Measurements from ENCODE around the gene PADI1. TPM values are rescaled to one million over a fixed set of nuclear protein-coding genes. Genes with fewer than 3 reads are reported as not detected.

Gene PADI1
- total and polyA plus RNA-seq, 12 donors = 0.06 to 0.10 (median 0.08) TPM; not detected in 9

DNA sequence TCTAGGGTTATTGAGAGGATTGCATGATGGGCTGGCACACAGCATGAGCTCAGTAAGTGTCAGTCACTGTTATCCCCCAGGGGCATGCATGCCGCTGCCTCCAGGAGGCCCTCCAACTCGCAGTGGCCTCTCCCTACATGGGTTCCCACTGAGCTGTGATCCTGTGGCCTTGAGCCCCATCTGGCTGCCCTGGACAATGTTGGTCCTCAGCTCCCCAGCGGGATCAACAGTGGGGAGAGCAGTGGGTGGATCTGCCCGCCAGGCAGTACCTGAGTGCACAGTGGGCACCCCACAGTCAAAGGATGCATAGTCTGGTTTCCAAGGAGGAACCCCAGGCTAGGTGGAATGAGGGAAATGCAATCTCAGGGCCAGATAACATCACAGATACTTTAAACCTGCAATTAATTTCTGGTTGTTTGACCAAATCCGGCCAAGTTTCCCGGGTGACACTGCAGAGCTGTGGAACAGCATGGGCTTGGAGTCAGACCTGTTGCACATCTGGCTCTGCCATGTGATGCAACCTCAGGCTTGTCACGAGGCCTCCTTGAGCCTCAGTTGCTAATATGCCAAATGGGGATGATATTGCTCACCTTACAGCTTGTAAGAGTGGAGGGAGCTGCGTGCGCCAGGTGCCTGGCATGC lies 53.3 kb downstream of the PADI1 start:
- H3K4me3 ChIP-seq = no peak overlapping the region
- intact Hi-C loops (cut with DNase I) = no loop called here
- no peaks in the 10 kb centered on the region for H3K9me3 ChIP-seq (replicated peaks in 1 of 3)
- no peak for DNase-seq
- H3K4me1 ChIP-seq (replicated peaks in 1 of 2) = no peaks in the 10 kb centered on the region
- H3K27me3 ChIP-seq = peaks cover 7% of the 10 kb centered on the region
- TF ChIP-seq, protein P1, sequence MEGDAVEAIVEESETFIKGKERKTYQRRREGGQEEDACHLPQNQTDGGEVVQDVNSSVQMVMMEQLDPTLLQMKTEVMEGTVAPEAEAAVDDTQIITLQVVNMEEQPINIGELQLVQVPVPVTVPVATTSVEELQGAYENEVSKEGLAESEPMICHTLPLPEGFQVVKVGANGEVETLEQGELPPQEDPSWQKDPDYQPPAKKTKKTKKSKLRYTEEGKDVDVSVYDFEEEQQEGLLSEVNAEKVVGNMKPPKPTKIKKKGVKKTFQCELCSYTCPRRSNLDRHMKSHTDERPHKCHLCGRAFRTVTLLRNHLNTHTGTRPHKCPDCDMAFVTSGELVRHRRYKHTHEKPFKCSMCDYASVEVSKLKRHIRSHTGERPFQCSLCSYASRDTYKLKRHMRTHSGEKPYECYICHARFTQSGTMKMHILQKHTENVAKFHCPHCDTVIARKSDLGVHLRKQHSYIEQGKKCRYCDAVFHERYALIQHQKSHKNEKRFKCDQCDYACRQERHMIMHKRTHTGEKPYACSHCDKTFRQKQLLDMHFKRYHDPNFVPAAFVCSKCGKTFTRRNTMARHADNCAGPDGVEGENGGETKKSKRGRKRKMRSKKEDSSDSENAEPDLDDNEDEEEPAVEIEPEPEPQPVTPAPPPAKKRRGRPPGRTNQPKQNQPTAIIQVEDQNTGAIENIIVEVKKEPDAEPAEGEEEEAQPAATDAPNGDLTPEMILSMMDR (IDR thresholded peaks at IDR 0.05) = no peak
- TF ChIP-seq POLR2A (IDR thresholded peaks at IDR 0.05) = no peak
- no peak overlapping the region for H3K27ac ChIP-seq
- H3K36me3 ChIP-seq (replicated peaks in 1 of 2) = no peaks in the 10 kb centered on the region
- 65 to 80% (median 74%) methylated on average over 5 to 9 of the region's 9 CpGs for WGBS, 4 donors

DNA sequence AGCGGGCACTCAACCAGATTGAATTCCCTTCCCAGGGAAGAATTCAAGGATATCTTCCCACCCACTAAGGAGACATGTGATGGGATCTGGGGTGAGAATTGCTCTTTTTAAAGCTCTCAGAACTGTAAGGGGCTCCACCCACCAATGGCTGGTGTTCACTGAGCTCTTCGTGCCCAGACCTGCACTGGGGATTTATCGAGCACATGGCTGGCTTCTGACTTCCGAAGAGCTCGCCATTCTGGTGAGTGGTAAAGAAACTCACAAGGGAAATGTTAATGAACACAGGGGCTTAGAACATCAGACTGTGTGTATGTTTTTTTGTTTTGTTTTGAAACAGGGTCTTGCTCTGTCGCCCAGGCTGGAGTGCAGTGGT lies 53.8 kb downstream of the PADI1 start:
- DNase-seq = no peak
- intact Hi-C loops (cut with DNase I) = no loop called here
- 81 to 92% (median 91%) methylated on average over 5 to 6 of the region's 6 CpGs for WGBS, 4 donors
- no peaks in the 10 kb centered on the region for H3K4me1 ChIP-seq (replicated peaks in 1 of 2)
- no peak overlapping the region for H3K4me3 ChIP-seq
- TF ChIP-seq, protein P1 (IDR thresholded peaks at IDR 0.05) = no peak
- TF ChIP-seq POLR2A (IDR thresholded peaks at IDR 0.05) = no peak
- no peaks in the 10 kb centered on the region for H3K9me3 ChIP-seq (replicated peaks in 1 of 3)
- no peak overlapping the region for H3K27ac ChIP-seq
- H3K27me3 ChIP-seq = peaks cover 7% of the 10 kb centered on the region
- no peaks in the 10 kb centered on the region for H3K36me3 ChIP-seq (replicated peaks in 1 of 2)

DNA sequence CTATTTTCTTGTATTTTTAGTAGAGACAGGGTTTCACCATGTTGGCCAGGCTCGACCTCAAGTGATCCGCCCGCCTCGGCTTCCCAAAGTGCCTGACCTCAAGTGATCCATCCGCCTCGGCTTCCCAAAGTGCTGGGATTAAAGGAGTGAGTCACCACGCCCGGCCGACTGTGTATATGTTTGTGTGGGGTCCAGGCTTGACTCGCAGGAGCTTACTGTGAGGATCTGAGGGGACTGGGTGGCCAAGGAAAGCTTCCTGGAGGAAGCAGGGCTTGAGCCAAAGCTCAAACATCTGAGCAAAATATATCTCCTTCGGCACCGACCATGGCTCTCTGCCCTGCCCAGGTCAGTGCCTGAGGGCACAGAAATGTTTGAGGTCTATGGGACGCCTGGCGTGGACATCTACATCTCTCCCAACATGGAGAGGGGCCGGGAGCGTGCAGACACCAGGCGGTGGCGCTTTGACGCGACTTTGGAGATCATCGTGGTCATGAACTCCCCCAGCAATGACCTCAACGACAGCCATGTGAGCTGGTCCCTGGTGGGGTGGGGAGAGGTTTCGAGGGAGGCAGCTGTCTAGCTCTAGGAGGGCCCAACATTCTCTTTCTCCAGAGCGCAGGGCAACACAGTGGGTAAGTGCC lies 54.4 kb downstream of the PADI1 start:
- DNase-seq = no peak
- WGBS, 4 donors = 75 to 83% (median 76%) methylated on average over 22 to 24 of the region's 24 CpGs
- Histone ChIP-seq H3K36me3 (replicated peaks in 1 of 2) (no peaks in the 10 kb centered on the region), H3K4me3 (no peak overlapping the region), H3K4me1 (replicated peaks in 1 of 2) (no peaks in the 10 kb centered on the region), H3K9me3 (replicated peaks in 1 of 3) (no peaks in the 10 kb centered on the region), H3K27me3 (peaks cover 7% of the 10 kb centered on the region), H3K27ac (no peak overlapping the region)
- TF ChIP-seq, protein P1 (IDR thresholded peaks at IDR 0.05) = no peak
- TF ChIP-seq POLR2A (IDR thresholded peaks at IDR 0.05) = no peak
- intact Hi-C loops (cut with DNase I) = no loop called here

DNA sequence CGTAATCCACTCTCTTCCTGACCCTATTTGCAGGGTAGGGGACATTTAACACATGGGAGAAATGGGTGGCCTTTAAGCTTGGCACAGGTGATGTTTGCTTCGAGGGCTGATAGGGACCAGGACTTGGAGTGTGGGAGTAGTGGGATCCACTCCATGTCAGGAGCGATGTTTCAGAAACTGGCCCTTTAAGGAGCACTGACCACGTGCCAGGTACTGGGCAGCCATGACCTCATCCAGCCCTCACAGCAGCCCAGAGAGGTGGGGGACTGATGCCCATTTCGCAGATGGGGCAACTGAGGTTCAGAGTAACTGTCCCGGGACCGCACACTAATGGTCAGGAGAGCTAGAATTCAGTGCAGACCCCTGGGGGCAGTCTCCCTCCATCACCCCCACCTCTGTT lies 55.3 kb downstream of the PADI1 start:
- no peaks in the 10 kb centered on the region for H3K36me3 ChIP-seq (replicated peaks in 1 of 2)
- no peak overlapping the region for H3K27ac ChIP-seq
- TF ChIP-seq POLR2A (IDR thresholded peaks at IDR 0.05) = no peak
- WGBS, 4 donors = 75 to 91% (median 82%) methylated on average over 3 to 7 of the region's 7 CpGs
- no peaks in the 10 kb centered on the region for H3K9me3 ChIP-seq (replicated peaks in 1 of 3)
- DNase-seq = no peak
- peaks cover 7% of the 10 kb centered on the region for H3K27me3 ChIP-seq
- intact Hi-C loops (cut with DNase I) = no loop called here
- no peaks in the 10 kb centered on the region for H3K4me1 ChIP-seq (replicated peaks in 1 of 2)
- no peak overlapping the region for H3K4me3 ChIP-seq

DNA sequence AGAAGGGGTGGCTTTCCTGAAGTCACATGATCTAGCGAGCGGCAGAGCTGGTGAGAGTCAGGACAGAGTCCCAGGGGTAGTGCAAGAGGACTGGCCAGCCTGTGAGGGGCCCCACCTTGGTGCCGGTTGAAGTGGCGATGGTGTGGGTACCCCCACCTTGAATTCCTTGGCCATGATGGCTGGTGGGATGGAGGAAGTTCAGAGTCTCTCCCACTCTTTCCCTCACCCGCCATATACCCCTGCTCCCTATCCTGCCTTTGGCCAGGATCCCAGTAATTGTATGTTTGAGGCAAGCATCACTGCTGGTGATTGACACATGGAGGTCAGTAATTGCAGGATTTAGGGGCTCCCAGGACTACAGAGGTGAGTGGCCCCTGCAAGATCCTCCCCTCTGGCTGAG lies 55.8 kb downstream of the PADI1 start:
- no peak for DNase-seq
- WGBS, 4 donors = 71 to 88% (median 79%) methylated on average over 5 of the region's 5 CpGs
- intact Hi-C loops (cut with DNase I) = no loop called here
- H3K27me3 ChIP-seq = peaks cover 7% of the 10 kb centered on the region
- no peaks in the 10 kb centered on the region for H3K4me1 ChIP-seq (replicated peaks in 1 of 2)
- no peaks in the 10 kb centered on the region for H3K9me3 ChIP-seq (replicated peaks in 1 of 3)
- H3K4me3 ChIP-seq = no peak overlapping the region
- H3K27ac ChIP-seq = no peak overlapping the region
- H3K36me3 ChIP-seq (replicated peaks in 1 of 2) = no peaks in the 10 kb centered on the region
- TF ChIP-seq, protein P1 (IDR thresholded peaks at IDR 0.05) = no peak
- TF ChIP-seq POLR2A (IDR thresholded peaks at IDR 0.05) = no peak

Data from adrenal gland (tissue), 12 donors.